Panc1 (cell line): ENCODE results near the gene SBDS.
"Not testable (repeated sequence)": the region's sequence is repeated elsewhere in the genome, so short reads cannot be mapped to it uniquely, and the experiment has no call there.

ENCODE experiments used
- POLR2AphosphoS5 ChIP-seq: IDR thresholded peaks from 2 replicates; pipeline ENCODE4 v1.6.1; 2012; ENCODE audit warnings: mild to moderate bottlenecking, low read depth, low read length, moderate library complexity
- TCF7L2 ChIP-seq: IDR thresholded peaks from 2 replicates; pipeline ENCODE4 v1.6.1; 2011; ENCODE audit warnings: mild to moderate bottlenecking, low read depth, low read length, inconsistent platforms
- TF ChIP-seq, protein P1 (sequence below): fragments of 450-650 bp; IDR thresholded peaks from 2 replicates; pipeline ENCODE4 v1.5.1; 2017; ENCODE audit warnings: mild to moderate bottlenecking
- TF ChIP-seq, protein P2 (sequence below), 2 experiments: IDR thresholded peaks; 2 replicates each; pipeline ENCODE4 v1.6.1; 2011 to 2012; ENCODE audit warnings: low read depth in 2 of 2, control low read depth in 1 of 2, low read length in 1 of 2, mild to moderate bottlenecking in 1 of 2, moderate library complexity in 1 of 2; ENCODE audit not compliant: insufficient read depth in 1 of 2

DNA sequence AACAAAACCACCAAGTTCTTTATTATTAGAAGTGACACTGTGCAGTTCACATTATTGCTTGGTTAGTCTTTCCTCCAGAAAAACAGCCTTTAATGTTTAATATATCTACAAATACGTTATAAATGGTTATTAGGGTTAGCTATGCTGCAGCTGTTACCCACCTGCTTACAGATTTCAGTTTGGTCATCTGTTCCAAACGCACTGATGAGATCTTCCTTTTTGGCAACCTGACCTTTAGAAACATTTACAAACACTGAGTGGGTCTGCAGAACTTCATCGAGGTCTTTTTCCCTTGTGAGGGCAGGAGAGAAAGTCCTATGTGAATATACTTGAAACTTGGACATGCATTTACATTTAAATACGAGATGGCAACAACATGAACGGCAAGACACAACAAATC is 1.3 kb downstream of the SBDS start:
- TF ChIP-seq TCF7L2, POLR2AphosphoS5: not testable (repeated sequence)
- TF ChIP-seq, protein P1, sequence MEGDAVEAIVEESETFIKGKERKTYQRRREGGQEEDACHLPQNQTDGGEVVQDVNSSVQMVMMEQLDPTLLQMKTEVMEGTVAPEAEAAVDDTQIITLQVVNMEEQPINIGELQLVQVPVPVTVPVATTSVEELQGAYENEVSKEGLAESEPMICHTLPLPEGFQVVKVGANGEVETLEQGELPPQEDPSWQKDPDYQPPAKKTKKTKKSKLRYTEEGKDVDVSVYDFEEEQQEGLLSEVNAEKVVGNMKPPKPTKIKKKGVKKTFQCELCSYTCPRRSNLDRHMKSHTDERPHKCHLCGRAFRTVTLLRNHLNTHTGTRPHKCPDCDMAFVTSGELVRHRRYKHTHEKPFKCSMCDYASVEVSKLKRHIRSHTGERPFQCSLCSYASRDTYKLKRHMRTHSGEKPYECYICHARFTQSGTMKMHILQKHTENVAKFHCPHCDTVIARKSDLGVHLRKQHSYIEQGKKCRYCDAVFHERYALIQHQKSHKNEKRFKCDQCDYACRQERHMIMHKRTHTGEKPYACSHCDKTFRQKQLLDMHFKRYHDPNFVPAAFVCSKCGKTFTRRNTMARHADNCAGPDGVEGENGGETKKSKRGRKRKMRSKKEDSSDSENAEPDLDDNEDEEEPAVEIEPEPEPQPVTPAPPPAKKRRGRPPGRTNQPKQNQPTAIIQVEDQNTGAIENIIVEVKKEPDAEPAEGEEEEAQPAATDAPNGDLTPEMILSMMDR, result not testable (repeated sequence)
- TF ChIP-seq, protein P2, sequence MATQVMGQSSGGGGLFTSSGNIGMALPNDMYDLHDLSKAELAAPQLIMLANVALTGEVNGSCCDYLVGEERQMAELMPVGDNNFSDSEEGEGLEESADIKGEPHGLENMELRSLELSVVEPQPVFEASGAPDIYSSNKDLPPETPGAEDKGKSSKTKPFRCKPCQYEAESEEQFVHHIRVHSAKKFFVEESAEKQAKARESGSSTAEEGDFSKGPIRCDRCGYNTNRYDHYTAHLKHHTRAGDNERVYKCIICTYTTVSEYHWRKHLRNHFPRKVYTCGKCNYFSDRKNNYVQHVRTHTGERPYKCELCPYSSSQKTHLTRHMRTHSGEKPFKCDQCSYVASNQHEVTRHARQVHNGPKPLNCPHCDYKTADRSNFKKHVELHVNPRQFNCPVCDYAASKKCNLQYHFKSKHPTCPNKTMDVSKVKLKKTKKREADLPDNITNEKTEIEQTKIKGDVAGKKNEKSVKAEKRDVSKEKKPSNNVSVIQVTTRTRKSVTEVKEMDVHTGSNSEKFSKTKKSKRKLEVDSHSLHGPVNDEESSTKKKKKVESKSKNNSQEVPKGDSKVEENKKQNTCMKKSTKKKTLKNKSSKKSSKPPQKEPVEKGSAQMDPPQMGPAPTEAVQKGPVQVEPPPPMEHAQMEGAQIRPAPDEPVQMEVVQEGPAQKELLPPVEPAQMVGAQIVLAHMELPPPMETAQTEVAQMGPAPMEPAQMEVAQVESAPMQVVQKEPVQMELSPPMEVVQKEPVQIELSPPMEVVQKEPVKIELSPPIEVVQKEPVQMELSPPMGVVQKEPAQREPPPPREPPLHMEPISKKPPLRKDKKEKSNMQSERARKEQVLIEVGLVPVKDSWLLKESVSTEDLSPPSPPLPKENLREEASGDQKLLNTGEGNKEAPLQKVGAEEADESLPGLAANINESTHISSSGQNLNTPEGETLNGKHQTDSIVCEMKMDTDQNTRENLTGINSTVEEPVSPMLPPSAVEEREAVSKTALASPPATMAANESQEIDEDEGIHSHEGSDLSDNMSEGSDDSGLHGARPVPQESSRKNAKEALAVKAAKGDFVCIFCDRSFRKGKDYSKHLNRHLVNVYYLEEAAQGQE (IDR thresholded peaks at IDR 0.05; ENCODE audit: insufficient read depth in 1 of 2, low read depth in 2 of 2, low read length in 1 of 2), result not testable (repeated sequence)
